Activated CD4-positive, CD25-positive, alpha-beta regulatory T cell treated with anti-CD3 and anti-CD28 coated beads, Interleukin-2, amount 50 U/mL, for 72 hours (primary cell): ENCODE measurements around the gene AGA.
A peak's percentile ranks its signal among the peaks of the same experiment; 100 is the strongest.

Experiments used
- DNase-seq: peaks from one replicate; pipeline ENCODE4 v3.0.0; 2021

AGA gene

GRCh38 chr4:177441803-177442622, at the start of gene AGA:
TSS of gene AGA (minus strand) at chr4:177442437. CDS start at chr4:177442375, 62 bp downstream.
- DNase-seq, result peak; percentile 96

- DNase-seq, result no peak
Observed at GRCh38 chr4:177492022-177492421, 49.8 kb upstream of the AGA start.

- DNase-seq, result no peak
Observed at GRCh38 chr4:177490769-177491168, 48.5 kb upstream of the AGA start.

- no peak for DNase-seq
Observed at GRCh38 chr4:177489471-177490246, 47.4 kb upstream of the AGA start.

- no peak for DNase-seq
Observed at GRCh38 chr4:177487977-177488376, 45.7 kb upstream of the AGA start.

GRCh38 chr4:177485528-177485927, 43.3 kb upstream of the AGA start:
- no peak for DNase-seq

GRCh38 chr4:177484613-177485021, 42.4 kb upstream of the AGA start:
- DNase-seq, result no peak

- DNase-seq, result no peak
Observed at GRCh38 chr4:177483760-177484159, 41.5 kb upstream of the AGA start.

GRCh38 chr4:177483271-177483670, 41.0 kb upstream of the AGA start:
- no peak for DNase-seq

- no peak for DNase-seq
Observed at GRCh38 chr4:177482367-177482766, 40.1 kb upstream of the AGA start.

GRCh38 chr4:177480795-177481194, 38.6 kb upstream of the AGA start:
- DNase-seq, result no peak

- no peak for DNase-seq
Observed at GRCh38 chr4:177479063-177479462, 36.8 kb upstream of the AGA start.

GRCh38 chr4:177478496-177478895, 36.3 kb upstream of the AGA start:
- no peak for DNase-seq

GRCh38 chr4:177473991-177474390, 31.8 kb upstream of the AGA start:
- DNase-seq, result no peak

GRCh38 chr4:177464026-177464425, 21.8 kb upstream of the AGA start:
- DNase-seq, result no peak

GRCh38 chr4:177461606-177462005, 19.4 kb upstream of the AGA start:
- no peak for DNase-seq

GRCh38 chr4:177460460-177460859, 18.2 kb upstream of the AGA start:
- no peak for DNase-seq

- no peak for DNase-seq
Observed at GRCh38 chr4:177455561-177455970, 13.3 kb upstream of the AGA start.

GRCh38 chr4:177453116-177453515, 10.9 kb upstream of the AGA start:
- DNase-seq, result no peak

- no peak for DNase-seq
Observed at GRCh38 chr4:177451108-177451500, 8.9 kb upstream of the AGA start.

GRCh38 chr4:177450426-177451107, 8.3 kb upstream of the AGA start:
- DNase-seq, result no peak

GRCh38 chr4:177448850-177449249, 6.6 kb upstream of the AGA start:
- DNase-seq, result no peak

- DNase-seq, result no peak
Observed at GRCh38 chr4:177447417-177448004, 5.3 kb upstream of the AGA start.
